Non-pigmented ciliary epithelial cell (primary cell): ENCODE results near the gene CLTCL1.
"Not testable (repeated sequence)": the region's sequence is repeated elsewhere in the genome, so short reads cannot be mapped to it uniquely, and the experiment has no call there.

Source experiments
- DNase-seq: peaks from one replicate; pipeline ENCODE4 v3.0.0-alpha.2; 2010; ENCODE audit warnings: low read depth

The CLTCL1 gene

DNA sequence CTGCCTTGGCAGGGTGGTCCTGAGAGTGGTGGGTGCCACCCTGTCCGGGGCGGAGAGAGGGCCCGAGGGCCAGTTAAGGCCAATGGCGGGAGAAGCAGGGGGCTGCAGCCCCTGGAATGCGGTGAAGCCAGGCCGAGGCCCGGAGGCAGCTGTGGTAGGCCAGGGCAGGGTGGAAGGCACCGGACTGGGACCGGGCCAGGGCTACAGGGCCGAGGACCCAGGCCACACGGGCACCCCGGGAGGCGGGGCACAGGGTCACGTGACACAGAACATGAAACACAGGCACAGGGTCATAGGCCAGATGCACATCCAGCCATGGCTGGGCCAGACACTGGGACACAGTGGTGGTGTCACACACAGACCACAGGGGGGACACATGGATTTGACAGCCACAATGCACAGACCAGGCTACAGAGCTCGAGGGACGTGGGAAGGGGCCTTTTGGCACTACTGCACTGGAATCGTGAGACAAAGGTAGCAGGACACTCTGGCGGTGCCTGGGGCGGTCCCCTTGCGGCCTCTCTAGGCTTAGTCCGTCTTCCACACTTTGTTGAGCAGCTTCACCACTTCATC is 115.8 kb downstream of the CLTCL1 start:
- DNase-seq: no peak

DNA sequence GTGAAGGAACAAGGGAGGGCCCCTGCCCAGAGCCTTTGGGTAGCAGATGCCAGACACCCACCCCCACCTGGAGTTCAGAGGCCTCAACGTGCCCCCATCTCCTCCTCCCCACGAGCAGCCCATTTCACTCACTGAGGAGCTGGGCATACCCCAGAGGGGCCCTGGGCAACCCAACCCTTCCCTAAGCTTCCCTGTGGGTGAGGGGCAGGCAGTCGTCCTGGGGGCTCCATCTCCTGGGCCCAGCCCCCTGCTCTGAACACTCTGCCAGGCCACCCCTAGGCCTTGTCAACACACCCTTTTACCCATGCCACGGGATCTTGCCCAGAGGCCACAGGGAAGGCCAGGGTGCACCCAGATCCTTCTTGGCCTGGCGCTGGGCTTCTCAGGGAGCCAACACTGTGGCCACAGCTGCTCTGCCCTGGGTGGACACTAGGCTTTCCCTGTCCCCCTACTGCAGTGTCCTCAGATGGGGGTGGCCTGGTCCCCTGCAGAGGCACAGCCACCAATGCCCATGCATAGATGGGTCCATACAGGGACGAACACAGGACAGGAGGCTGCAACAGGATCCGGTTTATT is 116.4 kb downstream of the CLTCL1 start:
- no peak for DNase-seq

DNA sequence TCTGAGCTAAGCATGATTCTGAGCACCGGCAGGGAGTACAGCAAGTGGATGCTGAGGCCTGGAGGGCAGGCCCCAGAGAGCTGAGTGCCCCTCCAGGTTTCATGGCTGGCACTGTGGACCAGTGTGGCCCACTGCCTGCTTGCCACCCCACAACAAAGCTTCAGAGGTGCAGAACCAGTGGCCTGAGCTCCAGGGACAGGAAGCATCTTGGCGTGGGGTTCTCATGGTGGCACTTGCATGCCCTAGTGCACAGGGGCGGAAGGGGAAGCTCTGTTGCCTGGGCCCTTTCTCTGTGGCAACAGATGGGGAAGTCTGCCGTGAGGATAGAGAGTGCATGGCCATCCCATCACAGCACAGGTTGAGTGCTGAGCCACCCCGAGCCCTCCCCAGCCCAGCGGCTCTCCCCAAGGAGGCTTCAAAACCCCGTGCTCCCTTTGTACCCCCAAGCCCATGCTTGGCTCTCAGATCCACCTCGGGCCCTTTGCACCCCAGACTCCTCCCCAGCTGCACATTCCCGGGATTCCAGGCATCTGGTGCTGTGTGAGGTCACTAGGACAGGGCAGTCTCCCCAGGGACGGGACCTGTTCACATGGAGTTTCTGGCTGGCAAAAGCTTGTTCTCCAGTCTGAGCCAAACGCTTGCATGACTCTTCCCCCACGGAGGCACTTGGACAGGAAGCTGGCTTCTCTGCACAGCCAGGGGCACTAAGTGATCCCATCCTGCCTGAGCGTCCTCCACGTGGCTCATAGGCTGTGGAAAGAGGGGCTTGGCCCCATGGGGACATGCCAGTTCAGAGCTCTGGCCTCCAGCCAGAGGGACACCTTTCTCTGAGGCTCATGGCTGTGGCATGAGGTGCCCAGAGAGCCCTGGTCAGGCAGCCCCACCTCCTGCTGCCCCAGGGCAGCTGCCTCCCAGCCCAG is 117.2 kb downstream of the CLTCL1 start:
- DNase-seq: no peak

DNA sequence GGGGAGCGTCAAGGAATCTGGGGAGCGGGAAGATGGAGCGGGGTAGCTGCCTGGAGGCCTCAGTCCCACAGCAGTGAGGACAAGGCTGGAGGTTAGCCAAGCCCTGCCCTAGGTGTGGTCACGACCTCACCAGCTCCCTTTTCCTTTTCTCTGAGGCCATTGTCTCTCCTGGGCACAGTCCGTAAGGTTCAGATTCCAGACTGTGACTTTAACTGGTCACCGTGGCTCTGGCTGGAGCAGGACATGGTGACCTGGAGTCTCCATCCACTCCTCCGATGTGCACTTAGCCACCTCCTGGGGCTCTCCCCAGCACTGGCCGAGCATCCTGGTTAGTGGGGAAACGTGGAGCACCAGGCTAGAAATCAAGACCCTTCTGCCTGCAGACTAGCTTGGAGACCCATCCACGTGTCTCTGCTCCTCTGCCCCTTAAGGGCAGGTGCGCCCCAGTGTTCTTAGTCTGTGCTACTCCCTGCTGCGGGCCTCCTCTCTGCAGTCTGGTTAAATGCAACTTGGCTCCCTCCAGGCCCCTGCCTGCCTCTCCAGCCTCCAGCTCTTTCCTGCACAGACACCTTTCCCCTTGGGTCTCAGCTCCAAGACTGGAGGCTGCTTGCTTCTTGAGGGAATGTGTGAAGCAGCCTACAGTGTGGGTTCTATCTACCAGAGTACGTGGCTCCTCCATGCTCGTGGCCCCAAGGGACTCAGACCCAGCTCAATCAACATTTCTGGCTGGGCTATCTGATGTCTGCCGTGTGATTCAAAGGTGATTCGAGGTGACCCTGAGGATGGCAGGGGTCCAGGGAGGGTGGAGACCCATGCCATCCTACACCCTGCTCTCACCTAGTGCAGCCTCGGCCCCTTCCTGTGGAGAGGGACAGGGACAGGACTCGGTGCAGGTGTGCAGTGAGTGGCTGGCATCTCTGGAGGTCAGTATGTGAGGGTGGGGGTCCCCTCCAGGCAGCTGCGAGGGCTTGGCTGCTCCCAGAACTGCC is 118.2 kb downstream of the CLTCL1 start:
- no peak for DNase-seq

- no peak for DNase-seq
These were observed 119.1 kb downstream of the CLTCL1 start for GRCh38 chr22:19172213-19173046.

DNA sequence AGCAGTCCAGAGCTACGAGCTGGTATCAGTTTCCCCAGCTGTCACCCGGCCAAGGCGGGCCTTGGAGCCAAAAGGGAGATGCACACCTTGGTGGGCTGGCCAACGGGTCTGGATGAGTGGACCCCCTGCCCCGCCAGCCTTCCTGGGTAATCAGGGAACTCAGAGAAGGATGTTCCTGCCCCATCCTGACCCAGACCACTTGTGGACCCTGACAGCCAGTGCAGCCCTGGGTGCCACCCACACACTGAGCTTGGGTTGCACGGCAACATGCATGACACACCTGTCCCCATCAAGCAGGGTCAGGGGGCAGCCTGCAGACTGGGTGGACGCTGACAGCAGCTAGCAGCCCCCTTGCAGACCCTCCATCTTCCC is 121.6 kb downstream of the CLTCL1 start:
- DNase-seq: no peak

DNA sequence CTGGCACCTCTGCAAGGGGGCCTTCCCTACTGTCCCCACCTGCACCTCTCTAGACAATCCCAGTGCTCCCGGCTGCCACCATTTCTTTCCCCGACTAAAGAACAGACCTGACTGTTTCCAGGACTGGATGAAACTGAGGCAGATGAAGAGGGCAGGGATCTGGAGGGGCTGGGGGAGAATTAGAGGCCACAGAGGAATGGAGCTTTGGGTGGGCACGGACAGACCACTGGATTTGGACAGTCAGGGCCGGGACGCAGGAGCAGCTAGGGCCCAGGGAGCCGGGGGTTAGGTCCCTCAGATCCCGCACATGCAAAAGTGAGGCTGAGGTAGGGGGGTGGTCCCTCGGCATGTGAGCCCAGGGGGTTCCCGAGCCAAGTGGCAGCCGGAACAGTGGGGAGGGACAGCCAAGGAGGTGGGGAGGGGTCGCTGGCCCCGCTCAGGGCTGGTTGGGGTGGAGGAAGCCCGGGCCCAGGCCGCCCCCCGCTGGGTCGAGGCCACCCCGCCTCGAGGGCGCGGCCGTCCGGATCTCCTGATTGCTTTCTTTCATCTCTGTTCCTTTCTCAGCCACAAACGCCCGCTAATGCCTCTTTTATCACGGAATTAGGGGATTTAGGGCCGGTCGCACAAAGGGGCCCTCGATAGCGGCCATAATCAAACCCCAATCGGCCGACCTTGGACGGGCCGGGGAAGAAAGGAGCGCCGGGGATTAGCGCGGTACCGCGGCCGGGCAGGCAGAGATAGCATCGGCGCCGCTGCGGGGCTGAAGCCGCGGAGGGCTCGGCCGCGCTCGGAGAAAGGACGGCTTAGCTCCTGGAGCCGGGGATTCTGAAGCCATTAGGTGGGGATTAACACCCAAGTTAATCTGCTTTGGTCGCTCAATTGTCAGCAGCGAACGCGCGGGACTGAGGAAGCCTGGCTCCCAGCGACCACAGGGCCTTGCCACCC is 122.2 kb downstream of the CLTCL1 start:
- no peak for DNase-seq

DNA sequence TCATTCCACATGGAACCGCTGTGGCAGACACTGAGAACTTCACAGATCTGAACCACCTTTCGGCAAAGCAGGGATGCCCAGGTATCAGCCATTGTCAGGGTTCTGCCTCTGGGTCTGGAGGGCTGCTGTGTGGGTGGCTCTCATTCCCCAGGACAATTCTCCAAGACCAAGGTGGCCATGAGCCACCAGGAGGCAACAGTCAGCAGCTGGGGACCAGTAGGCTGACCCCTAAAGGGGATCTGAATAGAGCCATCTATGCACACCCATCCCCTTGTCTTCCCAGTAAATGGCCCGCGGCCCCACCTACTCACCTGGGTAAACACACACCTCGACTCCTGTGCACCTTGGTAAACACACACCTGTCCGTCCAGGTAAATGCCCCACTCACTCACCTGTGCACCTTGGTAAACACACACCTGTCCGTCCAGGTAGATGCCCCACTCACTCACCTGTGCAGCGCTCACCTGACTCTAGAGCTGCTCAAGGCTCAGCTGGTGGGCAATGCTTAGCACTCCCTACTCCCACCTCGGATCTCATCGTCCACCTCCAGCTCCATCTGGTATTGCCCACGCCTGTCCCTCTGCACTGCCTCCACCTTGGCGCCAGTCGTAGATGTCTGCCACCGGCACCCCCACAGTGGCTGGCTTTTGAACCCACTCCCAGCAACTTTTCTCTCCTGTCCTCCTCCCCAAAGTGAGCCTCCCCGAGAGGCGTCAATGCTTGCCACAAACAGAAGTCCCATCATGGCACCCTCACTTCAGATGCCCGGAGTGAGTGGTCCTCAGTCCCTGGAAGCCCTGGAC is 123.2 kb downstream of the CLTCL1 start:
- DNase-seq: no peak

DNA sequence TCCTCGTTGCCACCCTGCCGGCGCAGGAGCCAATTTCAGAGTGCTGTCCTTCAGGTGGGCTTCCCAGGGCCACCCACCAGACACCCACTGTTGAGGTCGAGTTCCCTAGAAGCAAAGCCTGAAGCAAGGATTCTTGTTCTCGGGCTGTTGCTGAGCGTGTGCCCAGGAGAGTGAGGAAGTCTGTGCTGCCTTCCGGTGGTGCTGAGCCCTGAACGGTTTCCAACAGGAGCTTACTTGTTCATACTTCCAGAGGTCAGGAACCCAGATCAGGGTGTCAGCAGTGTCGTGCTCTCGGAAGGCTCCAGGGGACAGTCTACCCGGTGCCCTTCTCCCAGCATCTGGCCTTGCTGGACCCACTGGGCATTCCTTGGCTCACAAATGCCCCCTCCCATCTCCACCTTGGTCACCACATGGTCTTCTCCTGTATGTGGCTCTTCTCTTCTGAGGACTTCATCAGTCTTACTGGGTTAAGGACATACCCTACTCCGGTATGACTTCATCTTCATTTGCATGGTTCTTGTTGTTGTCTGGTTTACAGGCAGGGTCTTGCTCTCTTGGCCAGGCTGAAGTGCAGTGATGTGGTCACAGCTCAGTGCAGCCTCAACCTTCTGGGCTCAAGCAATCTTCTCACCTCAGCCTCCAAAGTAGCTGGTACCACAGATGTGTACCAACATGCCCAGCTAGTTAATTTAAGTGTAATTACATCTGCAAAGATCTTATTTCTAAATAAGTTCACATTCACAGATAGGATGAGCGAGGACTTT is 124.2 kb downstream of the CLTCL1 start:
- no peak for DNase-seq

DNA sequence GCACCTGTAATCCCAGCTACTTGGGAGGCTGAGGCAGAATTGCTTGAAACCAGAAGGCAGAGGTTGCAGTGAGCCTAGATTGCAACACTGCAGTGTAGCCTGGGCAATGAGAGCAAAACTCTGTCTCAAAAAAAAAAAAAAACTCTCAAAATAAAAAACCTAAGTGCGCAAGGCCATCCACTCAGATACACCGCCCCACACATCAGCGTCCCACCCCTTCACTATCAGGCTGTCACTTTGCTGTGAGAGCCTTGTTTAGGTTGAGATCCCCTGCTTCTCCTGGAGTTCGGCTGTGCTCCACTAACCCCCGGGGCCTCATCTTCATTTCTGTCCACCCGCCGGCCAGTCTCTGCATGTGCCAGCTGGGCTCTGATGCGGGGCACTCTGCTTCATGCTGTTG is 125.1 kb downstream of the CLTCL1 start:
- no peak for DNase-seq

GRCh38 chr22:19164425-19164824 is 127.1 kb downstream of the CLTCL1 start:
- no peak for DNase-seq

GRCh38 chr22:19158649-19159048 is 132.9 kb downstream of the CLTCL1 start:
- DNase-seq: not testable (repeated sequence)

DNA sequence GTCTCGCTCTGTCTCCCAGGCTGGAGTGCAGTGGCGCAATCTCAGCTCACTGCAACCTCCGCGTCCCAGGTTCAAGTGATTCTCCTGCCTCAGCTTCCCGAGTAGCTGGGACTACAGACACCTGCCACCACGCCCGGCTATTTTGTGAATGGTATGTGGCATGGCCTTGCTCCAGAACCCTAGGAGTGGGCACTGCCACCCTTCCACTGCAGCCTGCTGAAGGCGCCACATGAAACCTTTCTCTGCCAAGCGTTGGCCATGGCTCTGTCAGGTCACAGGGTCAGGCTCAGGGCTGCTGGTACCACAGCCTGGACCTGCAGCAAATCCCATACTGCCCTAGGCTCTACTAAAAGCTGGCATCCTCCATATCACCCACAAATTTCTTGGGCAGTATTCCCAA is 135.4 kb downstream of the CLTCL1 start:
- not testable (repeated sequence) for DNase-seq

DNA sequence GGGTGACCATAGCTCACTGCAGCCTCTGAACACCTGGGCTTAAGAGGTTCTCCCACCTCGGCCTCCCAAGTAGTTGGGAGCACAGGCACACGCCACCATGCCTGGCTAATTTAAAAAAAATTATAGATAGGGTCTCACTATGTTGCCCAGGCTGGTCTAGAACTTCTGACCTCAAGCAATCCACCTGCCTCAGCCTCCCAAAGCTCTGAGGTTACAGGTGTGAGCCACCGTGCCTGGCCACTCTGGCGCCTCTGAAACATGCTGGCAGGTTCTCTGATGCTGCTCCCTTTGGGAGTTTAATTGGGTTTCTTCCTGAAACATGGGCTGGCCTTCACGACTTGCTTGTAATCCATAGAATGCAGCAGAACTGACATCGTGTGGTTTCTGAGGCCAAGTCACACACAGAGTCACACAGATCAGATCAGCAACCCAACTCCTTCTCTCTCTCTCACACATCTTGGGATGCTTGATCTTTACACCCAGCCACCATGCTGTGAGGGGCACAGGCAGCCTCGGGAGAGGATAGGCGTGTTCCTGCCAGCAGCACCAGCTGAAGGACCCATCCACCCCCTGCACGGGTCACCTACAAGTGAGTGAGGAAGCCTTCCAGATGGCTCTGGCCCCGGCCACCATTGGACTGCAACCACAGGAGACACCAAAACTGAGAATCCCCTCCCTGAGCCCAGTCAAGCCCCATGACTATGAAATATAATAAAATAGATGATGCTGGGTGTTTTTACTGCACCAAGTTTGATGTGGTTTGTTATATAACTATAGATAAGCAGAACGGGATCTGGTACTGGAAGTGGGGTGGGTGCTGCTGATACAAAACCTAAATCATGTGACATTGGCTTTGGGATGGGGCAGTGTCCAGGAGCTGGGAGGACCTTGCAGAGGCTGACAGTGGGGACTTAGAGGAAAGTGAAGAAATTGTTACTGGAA is 138.3 kb downstream of the CLTCL1 start:
- DNase-seq: no peak

GRCh38 chr22:19151329-19152191 is 140.0 kb downstream of the CLTCL1 start:
- no peak for DNase-seq
